Transverse colon (tissue), 4 donors: ENCODE results near the gene XPOT. TPM values are rescaled to one million over a fixed set of nuclear protein-coding genes. Genes with fewer than 3 reads are reported as not detected.

ENCODE experiments used
- DNase-seq: peaks from one replicate; pipeline ENCODE4 v3.0.0-alpha.2; 2019
- H3K27ac ChIP-seq, 4 donors: fragments of 200-600 bp; sonication (generic); 2 replicates each; pipeline ENCODE4 v1.5.1; 2016 to 2018; ENCODE audit warnings: inconsistent platforms in 4 of 4
- H3K27me3 ChIP-seq: fragments of 200-600 bp; sonication (generic); 2 replicates; pipeline ENCODE4 v1.5.1; 2017; ENCODE audit warnings: inconsistent platforms
- H3K36me3 ChIP-seq, 4 donors: fragments of 200-600 bp; sonication (generic); 2 replicates each; pipeline ENCODE4 v1.5.1; 2017 to 2019; ENCODE audit warnings: inconsistent platforms in 4 of 4
- H3K4me1 ChIP-seq, 4 donors: fragments of 200-600 bp; sonication (generic); 2 replicates each; pipeline ENCODE4 v1.5.1; 2017 to 2020; ENCODE audit warnings: inconsistent platforms in 4 of 4
- H3K4me3 ChIP-seq, 4 donors: fragments of 200-600 bp; sonication (generic); 1 replicate in 1 of 4; 2 replicates in 3 of 4; pipeline versions ENCODE4 v1.5.1 to v1.6.1; 2017 to 2019; ENCODE audit warnings: inconsistent platforms in 4 of 4
- H3K9me3 ChIP-seq, 2 donors: fragments of 200-600 bp; sonication (generic); 2 replicates each; pipeline ENCODE4 v1.5.1; 2017 to 2019; ENCODE audit warnings: inconsistent platforms in 2 of 2
- EP300 ChIP-seq: sonication (generic); formaldehyde crosslinking; IDR thresholded peaks from one replicate; pipeline ENCODE4 v1.6.1; 2017; ENCODE audit warnings: antibody characterized with exemption, low read depth
- POLR2A ChIP-seq: fragments of 450-650 bp; IDR thresholded peaks from one replicate; pipeline ENCODE4 v1.6.1; 2016; ENCODE audit warnings: antibody characterized with exemption, mild to moderate bottlenecking, moderate library complexity
- POLR2AphosphoS5 ChIP-seq, 3 donors: sonication (generic); formaldehyde crosslinking; IDR thresholded peaks; one replicate each; pipeline ENCODE4 v1.6.1; 2016; ENCODE audit warnings: antibody characterized with exemption in 3 of 3
- WGBS, 2 donors: methylation state at CpG; one replicate each; pipeline ENCODE4 v1.1.5; 2018; ENCODE audit warnings: low coverage in 1 of 2; 5-methylcytosine and 5-hydroxymethylcytosine counted together
- in situ Hi-C, 4 donors: fragments of 200-750 bp; cut with MboI; loops; one replicate each; pipeline versions ENCODE4 v1.15.0 to v1.15.1; 2017; ENCODE audit warnings: low sequenced_read_pairs in 3 of 4, low pct_ligation_motif_present in 1 of 4, low pct_unique_long_range_greater_than_20kb in 1 of 4
- intact Hi-C: fragments of 100-400 bp; cut with DNase I; formaldehyde crosslinking; loops from one replicate; pipeline ENCODE4 v1.15.1; 2023; ENCODE audit warnings: low total_unique reads
- total RNA-seq, 4 donors: library from RNA; depleted of rRNA; stranded (reverse); fragments of >200 nt; gene quantifications; one replicate each; pipeline ENCODE4 v1.1.0, GENCODE V29; 2016
- TF ChIP-seq, protein P1 (sequence below), 5 experiments: fragments of 200-600 bp in 3 of 5; fragments of 450-650 bp in 2 of 5; sonication (generic) in 3 of 5; IDR thresholded peaks; 1 replicate in 2 of 5; 2 replicates in 3 of 5; pipeline ENCODE4 v1.5.1; 2016 to 2017; ENCODE audit warnings: antibody characterized with exemption in 5 of 5, inconsistent platforms in 3 of 5, mild to moderate bottlenecking in 2 of 5, moderate library complexity in 1 of 5

The XPOT gene
- total RNA-seq, 4 donors from 2014 or later: 15.7 to 56.9 (median 27.0) TPM

DNA sequence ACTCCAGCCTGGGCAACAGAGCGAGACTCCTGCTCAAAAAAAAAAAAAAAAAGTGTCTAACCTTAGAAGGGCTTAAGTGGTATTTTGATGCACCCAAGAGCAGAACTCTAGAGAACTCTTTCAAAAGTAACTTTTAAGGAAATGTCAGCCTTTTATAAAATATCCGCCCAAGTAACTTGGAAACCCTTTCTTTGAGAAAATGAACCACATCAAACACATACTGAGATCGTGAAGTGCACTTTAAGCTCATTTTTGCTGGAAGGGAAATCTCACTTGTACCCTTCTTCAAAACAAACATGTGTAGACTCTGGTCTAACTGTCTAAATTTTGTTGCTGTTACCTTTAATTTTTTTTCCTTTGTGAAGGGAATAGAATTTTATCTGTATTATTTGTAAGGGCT is 19.2 kb upstream of the XPOT start:
- in situ Hi-C loops (loop anchor here in 2 of 4 donors (25.0 kb wide), 1 partner anchor 548 kb away; the partner anchor contains the start of gene SRGAP1 (in 2 of the 2)), intact Hi-C loops (no loop called here)
- Histone ChIP-seq H3K27ac (no peak overlapping the region), H3K4me1 (peaks cover 0 to under 1% (median under 1%) of the 10 kb centered on the region in 4 donors), H3K36me3 (no peaks in the 10 kb centered on the region), H3K9me3 (no peaks in the 10 kb centered on the region), H3K4me3 (no peak overlapping the region), H3K27me3 (peaks cover 13% of the 10 kb centered on the region)
- TF ChIP-seq EP300 (no peak), POLR2A (no peak), POLR2AphosphoS5 (IDR thresholded peaks at IDR 0.05) (no peak)
- TF ChIP-seq, protein P1, sequence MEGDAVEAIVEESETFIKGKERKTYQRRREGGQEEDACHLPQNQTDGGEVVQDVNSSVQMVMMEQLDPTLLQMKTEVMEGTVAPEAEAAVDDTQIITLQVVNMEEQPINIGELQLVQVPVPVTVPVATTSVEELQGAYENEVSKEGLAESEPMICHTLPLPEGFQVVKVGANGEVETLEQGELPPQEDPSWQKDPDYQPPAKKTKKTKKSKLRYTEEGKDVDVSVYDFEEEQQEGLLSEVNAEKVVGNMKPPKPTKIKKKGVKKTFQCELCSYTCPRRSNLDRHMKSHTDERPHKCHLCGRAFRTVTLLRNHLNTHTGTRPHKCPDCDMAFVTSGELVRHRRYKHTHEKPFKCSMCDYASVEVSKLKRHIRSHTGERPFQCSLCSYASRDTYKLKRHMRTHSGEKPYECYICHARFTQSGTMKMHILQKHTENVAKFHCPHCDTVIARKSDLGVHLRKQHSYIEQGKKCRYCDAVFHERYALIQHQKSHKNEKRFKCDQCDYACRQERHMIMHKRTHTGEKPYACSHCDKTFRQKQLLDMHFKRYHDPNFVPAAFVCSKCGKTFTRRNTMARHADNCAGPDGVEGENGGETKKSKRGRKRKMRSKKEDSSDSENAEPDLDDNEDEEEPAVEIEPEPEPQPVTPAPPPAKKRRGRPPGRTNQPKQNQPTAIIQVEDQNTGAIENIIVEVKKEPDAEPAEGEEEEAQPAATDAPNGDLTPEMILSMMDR (IDR thresholded peaks at IDR 0.05): no peak
- 84 to 100% methylated on average over 2 to 3 of the region's 3 CpGs for WGBS, 2 donors
- no peak for DNase-seq

DNA sequence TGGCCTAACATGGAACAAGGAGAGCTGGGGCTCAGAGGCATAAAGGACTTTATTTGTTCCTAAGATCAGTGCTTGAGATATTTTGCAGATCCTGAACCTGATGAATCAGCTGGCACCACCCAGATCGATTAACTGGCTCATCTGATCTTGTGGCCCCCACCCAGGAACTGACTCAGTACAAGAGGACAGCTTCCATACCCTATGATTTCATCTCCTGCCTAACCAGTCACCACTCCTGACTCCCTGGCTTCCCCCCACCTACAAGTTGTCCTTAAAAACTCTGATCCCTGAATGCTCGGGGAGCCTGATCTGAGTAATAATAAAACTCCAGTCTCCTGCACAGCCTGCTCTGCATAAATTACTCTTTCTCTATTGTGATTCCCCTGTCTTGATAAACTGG is 18.7 kb upstream of the XPOT start:
- no peak for TF ChIP-seq POLR2A
- no peak for TF ChIP-seq POLR2AphosphoS5 (IDR thresholded peaks at IDR 0.05)
- TF ChIP-seq EP300: no peak
- TF ChIP-seq, protein P1 (IDR thresholded peaks at IDR 0.05): no peak
- H3K4me1 ChIP-seq: peaks cover 0 to 5% (median 4%) of the 10 kb centered on the region in 4 donors
- H3K27me3 ChIP-seq: peaks cover 17% of the 10 kb centered on the region
- WGBS, 2 donors: 47 to 89% methylated on average over 1 to 2 of the region's 2 CpGs
- no peaks in the 10 kb centered on the region for H3K9me3 ChIP-seq
- no peak for DNase-seq
- H3K36me3 ChIP-seq: no peaks in the 10 kb centered on the region
- intact Hi-C loops: no loop called here
- no peak overlapping the region for H3K27ac ChIP-seq
- H3K4me3 ChIP-seq: no peak overlapping the region
- in situ Hi-C loops: loop anchor here in 2 of 4 donors (25.0 kb wide), 1 partner anchor 548 kb away; the partner anchor contains the start of gene SRGAP1 (in 2 of the 2)

DNA sequence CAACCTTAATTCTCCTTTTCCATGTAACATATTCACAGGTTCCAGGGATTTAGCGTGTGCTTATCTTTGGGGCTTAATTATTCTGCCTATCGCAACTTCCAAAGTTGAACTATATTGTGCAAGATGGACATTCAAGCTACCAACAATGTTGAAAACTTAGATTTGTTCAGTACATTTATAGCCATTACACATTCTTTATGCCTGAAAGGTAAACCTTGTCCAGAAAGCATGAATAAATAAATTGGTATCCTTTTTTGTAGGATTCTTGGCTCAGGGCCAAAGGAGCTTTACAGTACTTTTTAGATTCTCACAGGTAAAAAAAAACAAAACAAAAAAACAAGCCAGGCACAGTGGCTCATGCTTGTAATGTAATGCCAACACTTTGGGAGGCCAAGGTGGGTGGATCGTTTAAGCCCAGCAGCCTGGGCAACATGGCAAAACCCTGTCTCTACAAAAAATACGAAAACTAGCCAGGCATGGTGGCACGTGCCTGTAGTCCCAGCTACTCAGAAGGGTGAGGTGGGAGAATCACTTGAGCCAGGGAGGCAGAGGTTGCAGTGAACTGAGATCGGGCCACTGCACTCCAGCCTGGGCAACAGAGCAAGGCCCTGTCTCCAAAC is 16.9 kb upstream of the XPOT start:
- H3K27ac ChIP-seq: no peak overlapping the region
- peaks cover 0 to 9% (median 7%) of the 10 kb centered on the region in 4 donors for H3K4me1 ChIP-seq
- H3K9me3 ChIP-seq: no peaks in the 10 kb centered on the region
- H3K4me3 ChIP-seq: no peak overlapping the region
- no peak for TF ChIP-seq POLR2A
- no peak for TF ChIP-seq POLR2AphosphoS5 (IDR thresholded peaks at IDR 0.05)
- TF ChIP-seq, protein P1 (IDR thresholded peaks at IDR 0.05): no peak
- TF ChIP-seq EP300: no peak
- no peak for DNase-seq
- in situ Hi-C loops (loop anchor here in 2 of 4 donors (25.0 kb wide), 1 partner anchor 550 kb away; the partner anchor contains the start of gene SRGAP1 (in 2 of the 2)), intact Hi-C loops (no loop called here)
- 93 to 94% methylated on average over 4 to 6 of the region's 6 CpGs for whole genome bisulfite sequencing, 2 donors
- peaks cover 34% of the 10 kb centered on the region for H3K27me3 ChIP-seq
- H3K36me3 ChIP-seq: no peaks in the 10 kb centered on the region

DNA sequence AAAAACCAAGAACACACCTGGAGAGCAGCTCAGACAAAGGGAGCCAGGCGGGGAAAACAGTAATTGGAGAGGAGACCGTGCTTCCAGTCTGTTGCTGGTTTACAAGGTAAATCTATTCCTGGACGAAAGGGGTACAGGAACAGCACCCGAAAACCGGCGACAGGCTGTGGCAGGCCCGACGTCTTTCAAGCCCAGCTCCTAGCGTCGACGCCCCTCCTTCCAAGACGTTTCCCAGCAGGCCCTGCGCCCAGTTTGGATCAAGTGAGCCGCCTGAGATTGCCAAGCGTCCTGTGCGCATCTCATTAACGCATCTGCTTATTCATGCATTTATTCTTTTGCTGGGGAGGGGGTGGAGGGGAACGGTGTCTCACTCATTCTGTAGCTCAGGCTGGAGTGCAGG is 15.0 kb upstream of the XPOT start:
- H3K4me1 ChIP-seq: peaks cover 0 to 9% (median 7%) of the 10 kb centered on the region in 4 donors

More for the DNA sequence above, 15.0 kb upstream of the XPOT start:
- TF ChIP-seq EP300 (no peak), POLR2AphosphoS5 (IDR thresholded peaks at IDR 0.05) (no peak), POLR2A (no peak)
- TF ChIP-seq, protein P1 (IDR thresholded peaks at IDR 0.05): no peak
- H3K27ac ChIP-seq: no peak overlapping the region
- in situ Hi-C loops: loop anchor here in 2 of 4 donors (25.0 kb wide), 1 partner anchor 552 kb away; the partner anchor contains the start of gene SRGAP1 (in 2 of the 2)
- WGBS, 2 donors: 93% methylated on average over 6 to 18 of the region's 18 CpGs
- no peak overlapping the region for H3K4me3 ChIP-seq
- no peak for DNase-seq
- no peaks in the 10 kb centered on the region for H3K9me3 ChIP-seq
- intact Hi-C loops: no loop called here
- no peaks in the 10 kb centered on the region for H3K36me3 ChIP-seq
- peaks cover 40% of the 10 kb centered on the region for H3K27me3 ChIP-seq
